GM12878 (cell line): ENCODE results near the gene MGAT2. TPM values are rescaled to one million over a fixed set of nuclear protein-coding genes. Genes with fewer than 3 reads are reported as not detected.

ENCODE experiments used
- ATAC-seq: fragments of 200-7000 bp; cut with Tn5 transposase; 3 replicates; pipeline ENCODE4 v1.9.1; 2020; ENCODE audit warnings: mild to moderate bottlenecking, moderate library complexity
- BruUV-seq: library from RNA; stranded (reverse); fragments of 400-500 nt; replicated peaks from 2 replicates; lab custom pipeline; 2021; lab: Mats Ljungman, UMichigan
- CTCF ChIA-PET: fragments of 300-600 bp; sonication (Branson Sonifier 250); formaldehyde crosslinking; extraction: SDS; loops from one replicate; lab custom pipeline; 2021; ENCODE audit warnings: inconsistent platforms; lab: Yijun Ruan, JAX
- POLR2A ChIA-PET: fragments of 350-600 bp; formaldehyde crosslinking; extraction: SDS; loops from one replicate; lab custom pipeline; 2021; ENCODE audit warnings: inconsistent platforms; lab: Charles Lee
- RAD21 ChIA-PET: fragments of 300-600 bp; sonication (Branson Sonifier 250); formaldehyde crosslinking; loops from one replicate; lab custom pipeline; 2023; ENCODE audit warnings: antibody characterized with exemption; ENCODE audit not compliant: unreplicated experiment; lab: Charles Lee
- SMC1A ChIA-PET: fragments of 300-600 bp; sonication (Branson Sonifier 250); formaldehyde crosslinking; loops from one replicate; lab custom pipeline; 2023; ENCODE audit not compliant: unreplicated experiment, uncharacterized antibody; lab: Charles Lee
- DNase-seq: peaks from one replicate; pipeline ENCODE4 v3.0.0-alpha.2; 2011; ENCODE audit warnings: low read depth, low spot score
- FAIRE-seq: peaks from 3 replicates; lab custom pipeline; 2011; peaks lifted over from hg19 to GRCh38; lab: Jason Lieb, UNC
- H2AFZ ChIP-seq: 2 replicates; pipeline ENCODE4 v1.6.0; 2011; ENCODE audit warnings: low read depth, low read length, control low read depth; ENCODE audit not compliant: control insufficient read depth
- H3K27ac ChIP-seq: 2 replicates; pipeline ENCODE4 v1.5.1; 2011; ENCODE audit warnings: control low read depth; ENCODE audit not compliant: control insufficient read depth, insufficient read depth
- H3K27me3 ChIP-seq, 2 experiments: replicated peaks in 1 of 2; 2 replicates each; pipeline versions ENCODE4 v1.6.0 to v1.6.1; 2011; ENCODE audit warnings: low read length in 1 of 2; ENCODE audit not compliant: control insufficient read depth in 2 of 2, insufficient read depth in 2 of 2
- H3K36me3 ChIP-seq, 2 experiments: 2 replicates each; pipeline ENCODE4 v1.5.1; 2011; ENCODE audit warnings: low read length in 1 of 2; ENCODE audit not compliant: control insufficient read depth in 2 of 2, insufficient read depth in 2 of 2
- H3K4me1 ChIP-seq: 2 replicates; pipeline ENCODE4 v1.6.1; 2011; ENCODE audit warnings: mild to moderate bottlenecking, low read length, moderate library complexity, mixed read lengths; ENCODE audit not compliant: control insufficient read depth, insufficient read depth
- H3K4me2 ChIP-seq: 2 replicates; pipeline ENCODE4 v1.6.0; 2011; ENCODE audit warnings: control low read depth; ENCODE audit not compliant: control insufficient read depth, insufficient read depth
- H3K4me3 ChIP-seq: fragments of 200-600 bp; sonication (generic); 2 replicates; pipeline ENCODE4 v1.5.1; 2016
- H3K79me2 ChIP-seq: 2 replicates; pipeline ENCODE4 v1.6.0; 2011; ENCODE audit warnings: low read length; ENCODE audit not compliant: control insufficient read depth, insufficient read depth
- H3K9ac ChIP-seq: 2 replicates; pipeline ENCODE4 v1.8.0; 2011; ENCODE audit warnings: low read length, control low read depth, mixed read lengths; ENCODE audit not compliant: control insufficient read depth, insufficient read depth
- H3K9me3 ChIP-seq: replicated peaks from 3 replicates; pipeline ENCODE4 v1.5.1; 2011; ENCODE audit warnings: mild to moderate bottlenecking, low read length; ENCODE audit not compliant: control insufficient read depth, insufficient read depth
- H4K20me1 ChIP-seq: 2 replicates; pipeline ENCODE4 v1.6.0; 2011; ENCODE audit not compliant: control insufficient read depth, insufficient read depth
- BACH1 ChIP-seq: fragments of 450-650 bp; IDR thresholded peaks from 2 replicates; pipeline ENCODE4 v1.6.1; 2017; ENCODE audit warnings: mild to moderate bottlenecking, borderline replicate concordance
- CBFB ChIP-seq: IDR thresholded peaks from 2 replicates; pipeline ENCODE4 v1.6.1; 2016; ENCODE audit warnings: antibody characterized with exemption, low read depth
- EGR1 ChIP-seq, 2 experiments: IDR thresholded peaks; 1 replicate in 1 of 2; 2 replicates in 1 of 2; pipeline ENCODE4 v1.6.1; 2011 to 2012; ENCODE audit warnings: low read depth in 2 of 2, low read length in 2 of 2, borderline replicate concordance in 1 of 2, mild to moderate bottlenecking in 1 of 2, moderate library complexity in 1 of 2
- EP300 ChIP-seq, 2 experiments: fragments of 150-350 bp in 1 of 2; IDR thresholded peaks; 2 replicates each; pipeline ENCODE4 v1.6.1; 2011 to 2012; ENCODE audit warnings: low read depth in 2 of 2, low read length in 2 of 2, borderline replicate concordance in 1 of 2, improper control_type of control experiment in 1 of 2, inconsistent platforms in 1 of 2; ENCODE audit not compliant: control insufficient read depth in 1 of 2
- ESRRA ChIP-seq: IDR thresholded peaks from 2 replicates; pipeline ENCODE4 v1.6.1; 2012; ENCODE audit warnings: mild to moderate bottlenecking, low read length, improper control_type of control experiment
- IKZF1 ChIP-seq: fragments of 450-650 bp; conservative IDR thresholded peaks from 2 replicates; pipeline ENCODE4 v1.6.1; 2017; ENCODE audit warnings: antibody characterized with exemption, mild to moderate bottlenecking
- KDM1A ChIP-seq: fragments of 200-600 bp; sonication (generic); IDR thresholded peaks from 2 replicates; pipeline ENCODE4 v1.6.1; 2016; ENCODE audit warnings: borderline replicate concordance
- MTA3 ChIP-seq: IDR thresholded peaks from 2 replicates; pipeline ENCODE4 v1.6.1; 2012; ENCODE audit warnings: low read length, inconsistent platforms, borderline replicate concordance
- NRF1 ChIP-seq: conservative IDR thresholded peaks from 2 replicates; pipeline ENCODE4 v1.6.1; 2011; ENCODE audit warnings: mild to moderate bottlenecking, low read depth, low read length, improper control_type of control experiment
- PML ChIP-seq: IDR thresholded peaks from 2 replicates; pipeline ENCODE4 v1.6.1; 2012; ENCODE audit warnings: low read length, inconsistent platforms
- RAD21 ChIP-seq: IDR thresholded peaks from 2 replicates; pipeline ENCODE4 v1.6.1; 2011; ENCODE audit warnings: mild to moderate bottlenecking, low read depth, low read length, moderate library complexity; ENCODE audit not compliant: insufficient read depth
- SMC3 ChIP-seq: IDR thresholded peaks from 2 replicates; pipeline ENCODE4 v1.6.1; 2011; ENCODE audit warnings: low read length, improper control_type of control experiment, borderline replicate concordance
- SRF ChIP-seq, 2 experiments: IDR thresholded peaks; 2 replicates each; pipeline ENCODE4 v1.6.1; 2011; ENCODE audit warnings: low read depth in 2 of 2, low read length in 2 of 2, mild to moderate bottlenecking in 1 of 2, moderate library complexity in 1 of 2
- ZNF207 ChIP-seq: fragments of 450-650 bp; IDR thresholded peaks from 2 replicates; pipeline ENCODE4 v1.6.1; 2014; ENCODE audit warnings: antibody characterized with exemption, mild to moderate bottlenecking, borderline replicate concordance
- ZNF384 ChIP-seq: IDR thresholded peaks from 2 replicates; pipeline ENCODE4 v1.6.1; 2012; ENCODE audit warnings: low read depth, mild to moderate bottlenecking, low read length, improper control_type of control experiment, borderline replicate concordance
- WGBS: methylation state at CpG from one replicate; pipeline ENCODE4 v1.1.6; 2016; ENCODE audit warnings: low lambda C conversion rate; ENCODE audit not compliant: insufficient replicate concordance, insufficient coverage; ENCODE audit errors: missing lambda C conversion rate; 5-methylcytosine and 5-hydroxymethylcytosine counted together
- in situ Hi-C: fragments of 300-500 bp; cut with MboI; formaldehyde crosslinking; loops from 9 replicates; pipeline ENCODE4 v1.14.3; 2018; ENCODE audit warnings: mixed read lengths
- intact Hi-C: fragments of 100-400 bp; cut with micrococcal nuclease; formaldehyde crosslinking; loops from one replicate; pipeline ENCODE4 v1.14.2; 2022; ENCODE audit not compliant: unreplicated experiment
- polyA plus RNA-seq, 11 experiments: library from polyadenylated mRNA; depleted of rRNA in 4 of 11; unstranded in 6 of 11; stranded (reverse) in 5 of 11; fragments of >200 nt; fragmentation: Nextera tagmentation in 4 of 11; fragmentation: Illumina TruSeq in 1 of 11; extraction: Ambion mirVana in 4 of 11; extraction: Trizol in 1 of 11; gene quantifications; 1 replicate in 1 of 11; 2 replicates in 10 of 11; pipeline versions ENCODE4 v1.2.1 to v1.2.3, GENCODE V29; 2011 to 2016; ENCODE audit warnings: inconsistent platforms in 2 of 11, missing spikeins in 2 of 11, low read depth in 1 of 11
- total RNA-seq, 4 experiments: library from RNA; depleted of rRNA in 3 of 4; stranded (reverse); fragments of >200 nt in 3 of 4; fragmentation: Illumina TruSeq in 1 of 4; extraction: Trizol in 1 of 4; gene quantifications; 2 replicates each; pipeline versions ENCODE4 v1.2.1 to v1.2.3, GENCODE V29; 2013 to 2021
- TF ChIP-seq, protein P1 (sequence below): fragments of 450-650 bp; formaldehyde crosslinking; IDR thresholded peaks from 2 replicates; pipeline ENCODE4 v1.4.0; 2020; ENCODE audit warnings: mild to moderate bottlenecking, moderate library complexity
- TF ChIP-seq, protein P2 (sequence below): IDR thresholded peaks from 2 replicates; pipeline ENCODE4 v1.6.1; 2012; ENCODE audit warnings: low read depth, low read length, improper control_type of control experiment

Gene MGAT2
- total and polyA plus RNA-seq, 10 of the 15 experiments (the other 5 are each of a cell fraction or from before 2014, with no cell fraction given): 0.03 to 51.8 (median 38.0) TPM; not detected in 1

DNA sequence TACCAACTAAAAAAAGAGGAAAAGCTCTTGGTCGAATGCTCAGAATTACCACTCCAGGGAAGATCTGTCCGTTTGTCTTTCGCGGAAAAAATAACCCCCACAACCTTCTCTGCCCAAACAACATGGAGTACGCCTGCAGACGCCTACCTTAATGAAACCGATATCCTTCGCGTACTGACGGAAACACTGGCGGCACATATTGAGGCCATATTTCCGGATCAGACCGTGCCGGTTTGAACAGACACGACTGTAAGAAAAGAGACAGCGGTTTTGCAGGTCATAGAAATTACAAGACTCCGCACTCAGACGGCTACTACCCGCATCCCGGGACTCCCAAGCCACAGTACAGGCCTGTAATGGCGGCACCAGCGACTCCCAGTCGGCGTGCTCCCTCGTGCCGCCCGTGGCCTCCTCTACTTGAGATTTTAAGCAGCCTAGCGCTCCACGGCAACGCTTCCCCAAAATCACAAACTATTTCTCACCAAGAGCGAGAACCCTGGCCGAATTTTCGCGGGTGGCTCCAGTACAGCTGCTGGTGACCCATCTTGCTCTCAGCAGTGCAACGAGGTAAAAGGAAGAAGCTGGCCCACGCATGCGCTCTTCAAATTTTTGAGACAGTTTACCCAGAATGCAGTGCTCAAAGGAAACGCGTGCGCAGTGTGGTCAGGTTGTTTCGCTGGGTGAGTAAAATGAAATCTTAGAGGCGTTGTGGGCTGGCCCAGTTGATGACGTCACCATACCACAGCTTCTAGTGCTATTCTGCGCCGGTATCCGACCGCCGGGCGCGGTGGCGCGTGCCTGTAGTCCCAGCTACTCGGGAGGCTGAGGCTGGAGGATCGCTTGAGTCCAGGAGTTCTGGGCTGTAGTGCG is 34.6 kb upstream of the MGAT2 start, which contains the start of gene RPS29:
Gene RPS29 (minus strand): TSS at position 578 of the 870 bp plus-strand sequence. CDS start 34 bp downstream, at position 544.
- POLR2A ChIA-PET: interaction anchor here (0.6 to 5.4 kb wide), 13 partner anchors 11 to 290 kb away, joined by 3 to 62 read pairs (median 5); partner anchors contain the start of genes KLHDC2, LRR1, MGAT2 and RPL36AL
- no peak for TF ChIP-seq BACH1
- no peak; a peak in 1 of 3 replicates for TF ChIP-seq EGR1 (IDR thresholded peaks at IDR 0.05; ENCODE audit: borderline replicate concordance in 1 of 2, low read depth in 2 of 2, low read length in 2 of 2)
- peak; percentile 97 for TF ChIP-seq PML
- TF ChIP-seq RAD21: no peak
- no peak for TF ChIP-seq ZNF207
- TF ChIP-seq MTA3: no peak; the same call in 1 of the 2 replicates
- TF ChIP-seq ZNF384: no peak
- no peak for TF ChIP-seq SRF (IDR thresholded peaks at IDR 0.05; ENCODE audit: low read depth in 2 of 2, low read length in 2 of 2)
- peak; percentile 88 for TF ChIP-seq NRF1
- peak; percentile 54 for TF ChIP-seq CBFB
- TF ChIP-seq ESRRA: no peak
- TF ChIP-seq, protein P1, sequence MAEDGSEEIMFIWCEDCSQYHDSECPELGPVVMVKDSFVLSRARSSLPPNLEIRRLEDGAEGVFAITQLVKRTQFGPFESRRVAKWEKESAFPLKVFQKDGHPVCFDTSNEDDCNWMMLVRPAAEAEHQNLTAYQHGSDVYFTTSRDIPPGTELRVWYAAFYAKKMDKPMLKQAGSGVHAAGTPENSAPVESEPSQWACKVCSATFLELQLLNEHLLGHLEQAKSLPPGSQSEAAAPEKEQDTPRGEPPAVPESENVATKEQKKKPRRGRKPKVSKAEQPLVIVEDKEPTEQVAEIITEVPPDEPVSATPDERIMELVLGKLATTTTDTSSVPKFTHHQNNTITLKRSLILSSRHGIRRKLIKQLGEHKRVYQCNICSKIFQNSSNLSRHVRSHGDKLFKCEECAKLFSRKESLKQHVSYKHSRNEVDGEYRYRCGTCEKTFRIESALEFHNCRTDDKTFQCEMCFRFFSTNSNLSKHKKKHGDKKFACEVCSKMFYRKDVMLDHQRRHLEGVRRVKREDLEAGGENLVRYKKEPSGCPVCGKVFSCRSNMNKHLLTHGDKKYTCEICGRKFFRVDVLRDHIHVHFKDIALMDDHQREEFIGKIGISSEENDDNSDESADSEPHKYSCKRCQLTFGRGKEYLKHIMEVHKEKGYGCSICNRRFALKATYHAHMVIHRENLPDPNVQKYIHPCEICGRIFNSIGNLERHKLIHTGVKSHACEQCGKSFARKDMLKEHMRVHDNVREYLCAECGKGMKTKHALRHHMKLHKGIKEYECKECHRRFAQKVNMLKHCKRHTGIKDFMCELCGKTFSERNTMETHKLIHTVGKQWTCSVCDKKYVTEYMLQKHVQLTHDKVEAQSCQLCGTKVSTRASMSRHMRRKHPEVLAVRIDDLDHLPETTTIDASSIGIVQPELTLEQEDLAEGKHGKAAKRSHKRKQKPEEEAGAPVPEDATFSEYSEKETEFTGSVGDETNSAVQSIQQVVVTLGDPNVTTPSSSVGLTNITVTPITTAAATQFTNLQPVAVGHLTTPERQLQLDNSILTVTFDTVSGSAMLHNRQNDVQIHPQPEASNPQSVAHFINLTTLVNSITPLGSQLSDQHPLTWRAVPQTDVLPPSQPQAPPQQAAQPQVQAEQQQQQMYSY (CRISPR knock-in tag): peak; percentile 83
- TF ChIP-seq, protein P2, sequence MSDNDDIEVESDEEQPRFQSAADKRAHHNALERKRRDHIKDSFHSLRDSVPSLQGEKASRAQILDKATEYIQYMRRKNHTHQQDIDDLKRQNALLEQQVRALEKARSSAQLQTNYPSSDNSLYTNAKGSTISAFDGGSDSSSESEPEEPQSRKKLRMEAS: no peak; the same call in 1 of the 2 replicates
- no peak; a peak in 1 of 4 replicates for TF ChIP-seq EP300 (IDR thresholded peaks at IDR 0.05; ENCODE audit: borderline replicate concordance in 1 of 2, control insufficient read depth in 1 of 2, low read depth in 2 of 2, low read length in 2 of 2)
- TF ChIP-seq IKZF1: peak; percentile 91
- no peak for TF ChIP-seq SMC3
- no peak for TF ChIP-seq KDM1A

More for the DNA sequence above, 34.6 kb upstream of the MGAT2 start, which contains the start of gene RPS29:
- ATAC-seq (peak; percentile 84), FAIRE-seq (peak; percentile 97), DNase-seq (peak; percentile 99)
- in situ Hi-C loops: no loop called here
- CTCF ChIA-PET: interaction anchor here (0.6 to 5.6 kb wide), 16 partner anchors 11 to 1064 kb away, joined by 3 to 75 read pairs (median 4); partner anchors contain the start of genes LRR1, MGAT2, POLE2 and RPL36AL
- peak within 1 kb of the TSS; percentile 76 for H3K4me2 ChIP-seq
- SMC1A ChIA-PET: interaction anchor here (0.8 to 2.8 kb wide), 13 partner anchors 9 to 266 kb away, joined by 3 to 12 read pairs (median 5); partner anchors contain the start of genes LRR1, MGAT2, NEMF and RPL36AL
- peak within 1 kb of the TSS; percentile 90 for H3K4me3 ChIP-seq
- peaks cover 4% of the 10 kb centered on the region; the same call in 1 of the 2 replicates for H4K20me1 ChIP-seq
- H3K36me3 ChIP-seq: peaks cover 2 to 13% of the 10 kb centered on the region in 2 experiments; a peak in 2 of 4 replicates
- no TSS peak for BruUV-seq
- H3K79me2 ChIP-seq: peaks cover 52% of the 10 kb centered on the region
- WGBS: under 1% methylated on average over 54 of the region's 55 CpGs
- H3K4me1 ChIP-seq: no peaks in the 10 kb centered on the region
- H3K9ac ChIP-seq: peak within 1 kb of the TSS; percentile 99
- peak within 1 kb of the TSS; percentile 77 for H2AFZ ChIP-seq
- H3K9me3 ChIP-seq: no peaks in the 10 kb centered on the region
- intact Hi-C loops: loop anchor here (1.0 to 5.0 kb wide), 4 partner anchors 12 to 124 kb away; partner anchors contain the start of genes DNAAF2, LRR1, MGAT2 and RPL36AL
- peak within 1 kb of the TSS; percentile 99 for H3K27ac ChIP-seq
- no peaks in the 10 kb centered on the region for H3K27me3 ChIP-seq
- RAD21 ChIA-PET: interaction anchor here (0.7 to 4.2 kb wide), 10 partner anchors 10 to 277 kb away, joined by 3 to 27 read pairs (median 10); partner anchors contain the start of genes LRR1, MGAT2 and RPL36AL
